ENCODE results near the gene TESPA1.
"Not testable (repeated sequence)": the region's sequence is repeated elsewhere in the genome, so short reads cannot be mapped to it uniquely, and the experiment has no call there.

The TESPA1 gene

DNA sequence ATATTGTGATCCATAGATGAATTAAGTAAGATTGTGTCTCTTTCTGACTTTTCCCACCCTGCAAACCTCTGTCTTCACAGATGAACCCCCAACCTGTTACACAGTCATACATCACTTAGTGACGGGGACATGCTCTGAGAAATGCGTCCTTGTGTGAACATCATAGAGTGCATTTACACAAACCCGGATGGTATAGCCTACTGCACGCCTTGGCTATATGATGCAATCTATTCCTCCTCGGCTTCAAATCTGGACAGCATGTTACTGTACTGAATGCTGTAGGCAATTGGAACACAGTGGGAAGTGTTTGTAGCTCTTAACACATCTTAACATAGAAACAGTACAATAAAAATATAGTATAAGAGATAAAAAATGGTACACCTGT lies 7.4 kb upstream of the TESPA1 start:
- H3K4me3 Mint-ChIP-seq: peak overlapping the region; percentile 90
- peak overlapping the region; percentile 97 for H3K27ac Mint-ChIP-seq
- H3K36me3 Mint-ChIP-seq (ENCODE audit: low read depth): peaks cover 2% of the 10 kb centered on the region
- H3K4me1 Mint-ChIP-seq (ENCODE audit: low read depth): peaks cover 45% of the 10 kb centered on the region
- no peaks in the 10 kb centered on the region for H3K27me3 Mint-ChIP-seq (ENCODE audit: low read depth)
- DNase-seq (ENCODE audit: low spot score): no peak
- H3K9me3 Mint-ChIP-seq: peaks cover 3% of the 10 kb centered on the region

DNA sequence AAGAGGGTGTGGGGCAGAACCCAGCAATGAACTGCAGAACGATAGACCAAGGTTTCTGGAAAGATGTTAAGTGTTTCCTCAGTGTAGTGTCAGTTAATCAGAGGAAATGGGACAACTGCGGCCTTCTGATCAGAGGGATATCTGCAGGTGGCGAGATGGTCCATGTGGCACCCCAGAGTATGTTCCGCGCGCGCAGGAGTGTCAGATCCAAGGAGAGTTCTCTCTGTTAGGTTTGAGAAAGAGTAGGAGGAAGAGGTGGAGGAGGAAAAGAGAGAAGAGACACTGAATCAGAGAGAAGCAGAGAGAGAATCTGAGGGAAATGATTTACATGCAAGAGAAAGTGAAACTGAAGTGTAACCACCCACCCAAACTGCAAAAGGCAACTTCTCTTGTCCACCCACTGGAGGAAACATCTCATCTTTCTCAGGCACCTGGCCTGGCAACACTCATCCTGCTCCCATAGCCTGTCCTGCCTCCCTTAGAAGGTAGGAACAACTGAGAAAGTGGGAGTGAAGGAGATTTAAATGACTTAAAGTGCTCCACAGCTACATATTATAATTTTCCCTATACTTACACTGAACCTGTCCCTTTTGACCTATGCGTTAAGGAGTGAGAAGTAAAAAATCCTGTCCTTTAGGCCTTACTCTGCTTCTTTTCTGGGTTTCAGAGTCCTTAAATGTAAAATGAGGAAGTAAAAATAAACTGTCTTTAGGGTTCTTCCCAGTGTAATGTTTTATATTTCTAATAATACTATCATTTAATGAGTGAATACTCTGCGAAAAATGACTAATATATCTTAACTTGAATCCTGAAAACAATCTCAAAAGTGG lies 6.8 kb upstream of the TESPA1 start:
- H3K27ac Mint-ChIP-seq: peak overlapping the region; percentile 97
- H3K4me1 Mint-ChIP-seq (ENCODE audit: low read depth): peaks cover 49% of the 10 kb centered on the region
- H3K9me3 Mint-ChIP-seq: peaks cover 6% of the 10 kb centered on the region
- peak overlapping the region; percentile 90 for H3K4me3 Mint-ChIP-seq
- H3K36me3 Mint-ChIP-seq (ENCODE audit: low read depth): peaks cover 5% of the 10 kb centered on the region
- DNase-seq (ENCODE audit: low spot score): peak; percentile 66
- no peaks in the 10 kb centered on the region for H3K27me3 Mint-ChIP-seq (ENCODE audit: low read depth)

DNA sequence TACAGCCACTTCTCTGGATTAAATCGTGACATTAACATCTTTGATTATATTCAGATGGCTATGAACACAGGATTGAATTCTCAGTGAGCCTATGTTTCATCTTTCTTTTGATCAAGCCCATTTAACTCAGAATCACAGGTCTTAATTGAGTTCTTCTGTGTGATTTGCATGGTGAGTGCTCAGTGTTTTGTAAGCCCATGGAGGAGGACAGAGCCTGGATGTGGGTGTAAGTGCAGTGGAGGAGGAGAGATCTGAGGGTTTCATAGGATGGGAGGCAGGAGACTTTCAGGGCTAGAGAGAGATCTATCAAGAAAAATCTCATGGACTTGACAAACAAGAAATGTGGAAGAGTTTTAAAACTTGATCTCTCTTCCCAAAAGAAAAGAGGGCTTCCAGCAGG lies 5.3 kb upstream of the TESPA1 start:
- Mint-ChIP-seq H3K4me1 (ENCODE audit: low read depth) (peaks cover 63% of the 10 kb centered on the region), H3K27me3 (ENCODE audit: low read depth) (no peaks in the 10 kb centered on the region)

DNA sequence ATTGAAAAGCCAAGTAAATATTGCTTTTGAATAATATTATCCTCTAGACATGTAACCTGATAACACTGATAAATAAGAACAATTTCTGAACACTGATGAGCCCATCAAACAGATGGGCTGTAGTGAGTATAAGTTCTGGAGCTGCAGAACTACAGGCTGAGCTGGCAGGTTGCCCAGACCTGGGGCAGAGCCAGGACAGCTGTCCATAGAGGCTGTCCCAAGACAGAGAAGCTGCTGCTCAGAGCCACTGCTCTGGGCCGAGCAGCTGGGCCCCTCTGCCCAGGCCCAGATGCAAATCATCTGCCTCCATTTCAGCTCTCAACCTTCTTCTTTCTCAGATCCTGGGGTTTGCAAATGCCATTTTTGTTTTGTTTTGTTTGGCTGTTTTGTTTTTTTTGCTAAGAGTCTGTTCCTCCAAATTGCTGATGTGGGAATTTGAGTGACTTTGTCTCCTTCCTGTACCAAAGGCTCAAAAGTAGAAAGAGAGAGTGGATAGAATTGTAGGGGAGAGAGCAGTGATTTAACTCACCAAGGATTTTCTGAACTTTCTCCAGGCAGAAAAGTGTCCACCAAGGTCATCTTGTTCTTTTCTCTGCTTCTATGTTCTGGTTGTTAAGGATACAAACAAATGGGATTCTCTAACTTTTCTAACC lies 4.0 kb upstream of the TESPA1 start:
- H3K4me3 Mint-ChIP-seq: peak overlapping the region; percentile 33

More for the DNA sequence above, 5.3 kb upstream of the TESPA1 start:
- H3K36me3 Mint-ChIP-seq (ENCODE audit: low read depth): peaks cover 5% of the 10 kb centered on the region
- peaks cover 6% of the 10 kb centered on the region for H3K9me3 Mint-ChIP-seq
- peak overlapping the region; percentile 90 for H3K4me3 Mint-ChIP-seq
- H3K27ac Mint-ChIP-seq: peak overlapping the region; percentile 29
- no peak for DNase-seq (ENCODE audit: low spot score)

DNA sequence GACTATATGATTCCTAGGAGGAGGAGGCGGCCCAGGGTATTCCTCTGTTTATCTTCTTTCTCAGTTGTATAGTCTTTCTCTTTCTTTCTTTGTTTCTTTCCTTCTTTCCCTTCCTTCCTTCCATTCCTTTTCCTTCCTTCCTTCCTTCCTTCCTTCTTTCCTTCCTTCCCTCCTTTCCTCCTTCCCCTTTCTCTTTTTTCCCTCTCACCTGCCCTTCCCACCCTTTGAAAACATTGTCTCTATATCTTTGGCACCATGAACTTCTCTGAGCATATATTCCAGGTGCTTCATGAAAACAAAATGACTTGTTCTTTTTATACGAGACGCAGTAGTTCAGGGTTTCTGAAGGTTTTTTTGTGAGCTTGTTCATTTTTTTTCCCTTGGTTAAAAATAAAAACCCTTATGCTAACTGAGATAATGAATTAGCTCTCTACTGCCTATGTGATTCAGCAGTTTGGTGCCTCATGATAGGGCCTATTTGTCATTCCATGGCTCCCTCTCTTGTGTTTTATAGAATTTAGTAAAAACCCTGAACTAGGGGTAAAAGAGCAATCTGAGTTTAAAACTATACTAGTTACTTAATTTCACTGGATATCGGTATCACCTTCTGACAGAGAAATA lies 3.2 kb upstream of the TESPA1 start:
- peak overlapping the region; percentile 52 for H3K4me3 Mint-ChIP-seq
- no peak for DNase-seq (ENCODE audit: low spot score)
- peak overlapping the region; percentile 58 for H3K27ac Mint-ChIP-seq
- H3K9me3 Mint-ChIP-seq: peaks cover 6% of the 10 kb centered on the region
- peaks cover 65% of the 10 kb centered on the region for H3K4me1 Mint-ChIP-seq (ENCODE audit: low read depth)
- peaks cover 27% of the 10 kb centered on the region for H3K36me3 Mint-ChIP-seq (ENCODE audit: low read depth)
- H3K27me3 Mint-ChIP-seq (ENCODE audit: low read depth): no peaks in the 10 kb centered on the region

More for the DNA sequence above, 4.0 kb upstream of the TESPA1 start:
- H3K36me3 Mint-ChIP-seq (ENCODE audit: low read depth): peaks cover 18% of the 10 kb centered on the region
- no peak for DNase-seq (ENCODE audit: low spot score)
- peaks cover 67% of the 10 kb centered on the region for H3K4me1 Mint-ChIP-seq (ENCODE audit: low read depth)
- H3K9me3 Mint-ChIP-seq: peaks cover 6% of the 10 kb centered on the region
- peak overlapping the region; percentile 75 for H3K27ac Mint-ChIP-seq
- no peaks in the 10 kb centered on the region for H3K27me3 Mint-ChIP-seq (ENCODE audit: low read depth)

DNA sequence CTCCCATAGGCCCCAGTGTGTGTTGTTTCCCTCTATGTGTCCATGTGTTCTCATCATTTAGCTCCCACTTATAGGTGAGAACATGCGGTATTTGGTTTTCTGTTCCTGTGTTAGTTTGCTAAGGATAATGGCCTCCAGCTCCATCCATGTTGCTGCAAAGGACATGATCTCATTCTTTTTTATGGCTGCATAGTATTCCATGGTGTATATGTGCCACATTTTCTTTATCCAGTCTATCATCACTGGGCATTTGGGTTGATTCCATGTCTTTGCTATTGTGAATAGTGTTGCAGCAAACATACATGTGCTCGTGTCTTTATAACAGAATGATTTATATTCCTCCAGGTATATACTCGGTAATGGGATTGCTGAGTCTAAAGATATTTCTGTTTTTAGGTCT lies 2.2 kb upstream of the TESPA1 start:
- DNase-seq (ENCODE audit: low spot score); H3K27me3 Mint-ChIP-seq (ENCODE audit: low read depth); H3K9me3 Mint-ChIP-seq: not testable (repeated sequence)
- H3K36me3 Mint-ChIP-seq (ENCODE audit: low read depth): peaks cover 36% of the 10 kb centered on the region
- peak overlapping the region; percentile 55 for H3K4me3 Mint-ChIP-seq
- H3K4me1 Mint-ChIP-seq (ENCODE audit: low read depth): peaks cover 68% of the 10 kb centered on the region
- peak overlapping the region; percentile 46 for H3K27ac Mint-ChIP-seq

DNA sequence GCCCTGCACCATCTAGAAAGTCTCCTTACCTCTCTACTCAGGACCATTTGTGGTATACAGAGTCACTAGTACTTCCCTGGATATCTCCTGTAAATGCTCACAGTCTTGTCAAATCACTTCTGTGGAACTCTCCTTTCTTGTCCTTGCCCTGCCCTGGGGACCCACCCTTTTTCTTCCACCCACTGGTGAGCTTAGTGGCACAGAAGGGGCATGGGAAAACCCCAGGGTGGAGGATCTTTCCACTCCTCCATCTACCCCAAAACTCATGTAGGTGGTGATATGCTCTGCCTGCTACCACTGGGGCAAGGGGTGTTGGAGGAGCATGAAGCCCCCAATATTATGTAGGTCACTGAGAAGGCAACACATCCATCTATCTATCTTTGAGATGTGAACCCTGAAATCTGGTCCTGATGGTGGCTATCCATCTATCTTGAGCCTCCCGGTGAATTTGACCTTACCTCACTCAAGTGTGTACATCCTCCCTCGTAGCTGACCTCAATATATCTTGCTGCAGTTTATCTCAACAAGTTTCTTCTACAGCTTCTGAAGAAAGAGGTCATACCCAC lies 943 bp downstream of the TESPA1 start:
- Mint-ChIP-seq H3K27me3 (ENCODE audit: low read depth) (no peaks in the 10 kb centered on the region), H3K4me1 (ENCODE audit: low read depth) (peaks cover 68% of the 10 kb centered on the region), H3K9me3 (peaks cover 6% of the 10 kb centered on the region), H3K27ac (peak overlapping the region; percentile 88), H3K36me3 (ENCODE audit: low read depth) (peaks cover 66% of the 10 kb centered on the region), H3K4me3 (peak overlapping the region; percentile 94)
- peak; percentile 53 for DNase-seq (ENCODE audit: low spot score)

DNA sequence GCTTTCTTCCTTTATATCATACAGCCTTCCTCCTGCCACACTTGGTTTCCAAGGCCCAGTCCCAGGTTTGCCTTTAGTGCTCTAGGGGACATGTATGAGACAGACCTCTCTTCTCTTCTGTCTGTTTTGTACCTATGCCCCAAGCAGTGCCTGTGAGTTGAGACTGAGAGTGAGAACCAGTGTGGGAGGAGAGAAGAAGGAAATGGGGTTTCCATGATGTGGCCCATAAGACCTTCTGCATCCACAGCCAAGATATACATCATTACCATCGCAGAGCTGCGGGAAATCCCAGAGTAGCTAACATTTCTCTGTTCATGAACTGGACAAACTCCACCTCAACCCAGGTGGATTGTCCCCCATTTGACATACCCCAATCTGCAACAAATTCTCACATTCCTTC lies 2.8 kb downstream of the TESPA1 start:
- peak; percentile 73 for DNase-seq (ENCODE audit: low spot score)
- peaks cover 77% of the 10 kb centered on the region for H3K36me3 Mint-ChIP-seq (ENCODE audit: low read depth)
- peak overlapping the region; percentile 94 for H3K4me3 Mint-ChIP-seq
- peaks cover 71% of the 10 kb centered on the region for H3K4me1 Mint-ChIP-seq (ENCODE audit: low read depth)
- no peaks in the 10 kb centered on the region for H3K27me3 Mint-ChIP-seq (ENCODE audit: low read depth)
- peak overlapping the region; percentile 88 for H3K27ac Mint-ChIP-seq
- peaks cover 1% of the 10 kb centered on the region for H3K9me3 Mint-ChIP-seq

DNA sequence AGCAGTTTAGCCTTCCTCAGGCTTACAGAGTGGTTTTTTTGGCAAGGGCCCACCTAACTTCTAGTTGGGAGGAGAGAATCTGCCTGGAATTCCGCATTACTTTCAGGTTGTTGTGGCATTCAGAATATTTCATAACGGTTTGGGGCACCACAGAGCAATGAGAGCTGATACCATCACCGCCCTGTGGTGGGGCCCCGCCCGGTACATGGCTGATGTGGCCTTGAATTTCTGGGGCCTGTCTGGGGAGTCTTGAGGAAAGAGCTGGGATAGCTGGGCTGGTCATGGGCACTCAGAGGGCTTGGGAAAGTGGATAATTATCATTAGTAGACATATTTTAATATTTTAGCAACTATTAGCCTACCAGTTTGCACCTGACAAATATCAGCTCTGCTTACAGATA lies 4.2 kb downstream of the TESPA1 start:
- Mint-ChIP-seq H3K27ac (peak overlapping the region; percentile 88), H3K9me3 (no peaks in the 10 kb centered on the region), H3K27me3 (ENCODE audit: low read depth) (no peaks in the 10 kb centered on the region), H3K36me3 (ENCODE audit: low read depth) (peaks cover 88% of the 10 kb centered on the region), H3K4me1 (ENCODE audit: low read depth) (peaks cover 72% of the 10 kb centered on the region), H3K4me3 (peak overlapping the region; percentile 94)
- DNase-seq (ENCODE audit: low spot score): peak; percentile 57

DNA sequence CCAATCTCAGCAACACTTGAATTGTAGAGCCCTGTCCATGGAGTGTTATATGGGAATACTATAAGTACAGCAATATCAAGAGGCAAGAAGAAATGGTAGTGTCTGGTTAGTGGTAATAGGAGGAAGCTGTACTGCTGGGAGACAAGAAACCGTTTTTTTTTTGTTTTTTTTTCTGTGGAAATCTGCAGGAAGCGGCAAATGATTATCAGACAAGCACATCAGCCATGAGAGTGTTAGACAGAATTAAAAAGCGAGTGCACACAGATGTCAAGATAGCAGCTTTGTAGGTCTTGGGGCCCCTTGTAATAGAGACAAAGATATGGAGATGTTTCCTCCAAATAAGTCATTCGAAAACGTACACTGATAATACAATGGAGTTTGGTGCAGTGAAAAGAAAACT lies 6.7 kb downstream of the TESPA1 start:
- peak overlapping the region; percentile 94 for H3K4me3 Mint-ChIP-seq
- peaks cover 92% of the 10 kb centered on the region for H3K36me3 Mint-ChIP-seq (ENCODE audit: low read depth)
- no peaks in the 10 kb centered on the region for H3K27me3 Mint-ChIP-seq (ENCODE audit: low read depth)
- H3K4me1 Mint-ChIP-seq (ENCODE audit: low read depth): peaks cover 87% of the 10 kb centered on the region
- DNase-seq (ENCODE audit: low spot score): peak; percentile 42
- H3K9me3 Mint-ChIP-seq: no peaks in the 10 kb centered on the region
- peak overlapping the region; percentile 80 for H3K27ac Mint-ChIP-seq

DNA sequence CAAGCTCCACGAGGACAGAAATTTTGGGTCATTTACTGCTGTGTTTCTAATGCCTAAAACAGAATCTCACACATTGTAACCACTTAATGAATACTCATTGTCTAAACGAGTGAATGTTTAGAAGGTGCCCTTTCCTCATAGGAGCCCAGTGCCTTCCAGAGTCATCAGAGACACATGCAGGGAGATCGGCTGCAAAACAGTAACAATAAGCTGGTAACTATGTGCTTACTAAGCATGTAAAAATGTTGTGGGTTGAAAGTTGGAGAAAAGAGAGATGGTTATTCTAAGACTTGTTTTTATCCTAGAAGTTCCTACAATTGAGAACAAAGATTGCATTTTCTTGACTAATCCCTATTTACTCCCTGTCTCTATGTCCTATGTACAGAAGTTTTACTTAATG lies 7.4 kb downstream of the TESPA1 start:
- Mint-ChIP-seq H3K9me3 (no peaks in the 10 kb centered on the region), H3K36me3 (ENCODE audit: low read depth) (peaks cover 91% of the 10 kb centered on the region), H3K4me1 (ENCODE audit: low read depth) (peaks cover 88% of the 10 kb centered on the region), H3K4me3 (peak overlapping the region; percentile 94), H3K27me3 (ENCODE audit: low read depth) (no peaks in the 10 kb centered on the region), H3K27ac (peak overlapping the region; percentile 80)
- no peak for DNase-seq (ENCODE audit: low spot score)

DNA sequence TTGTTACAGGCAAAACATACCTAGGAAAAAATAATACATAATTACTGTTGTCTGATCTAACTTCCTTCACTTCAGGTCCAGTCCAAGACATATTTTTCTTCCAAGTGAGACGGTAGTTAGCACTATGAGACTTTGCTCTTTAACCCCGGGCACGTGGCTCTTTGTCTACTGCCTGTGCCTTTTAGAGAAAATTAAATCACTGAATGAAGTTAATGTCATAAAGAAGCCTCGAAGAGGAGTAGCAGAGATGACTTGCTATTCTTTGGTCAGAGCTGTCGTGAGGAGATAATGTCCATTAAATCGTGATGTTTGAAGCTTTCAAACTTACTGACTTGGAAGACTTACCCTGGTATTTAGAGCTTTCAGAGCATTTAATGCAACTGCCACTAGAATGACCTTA lies 8.7 kb downstream of the TESPA1 start:
- H3K4me3 Mint-ChIP-seq: peak overlapping the region; percentile 94
- no peak for DNase-seq (ENCODE audit: low spot score)
- H3K4me1 Mint-ChIP-seq (ENCODE audit: low read depth): peaks cover 89% of the 10 kb centered on the region
- peaks cover 92% of the 10 kb centered on the region for H3K36me3 Mint-ChIP-seq (ENCODE audit: low read depth)
- H3K9me3 Mint-ChIP-seq: no peaks in the 10 kb centered on the region
- H3K27me3 Mint-ChIP-seq (ENCODE audit: low read depth): no peaks in the 10 kb centered on the region
- H3K27ac Mint-ChIP-seq: peak overlapping the region; percentile 70

DNA sequence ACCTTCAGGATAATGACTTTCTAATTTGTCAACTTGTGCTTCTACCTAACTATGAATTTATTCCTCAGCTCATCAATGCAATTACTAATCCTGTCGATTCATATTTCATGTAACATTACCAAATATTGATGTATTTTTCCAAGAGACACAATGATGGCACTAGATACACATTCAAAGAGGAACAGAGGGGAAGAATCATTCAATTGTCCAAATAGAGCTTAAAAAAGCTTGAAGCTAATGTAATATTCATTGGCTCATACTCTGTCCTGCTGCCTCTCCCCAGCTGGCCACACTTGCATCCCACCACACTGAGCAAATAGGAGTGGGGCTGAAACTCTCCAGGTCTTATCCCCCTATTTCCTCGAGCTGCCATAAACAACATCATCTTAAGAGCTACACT lies 9.3 kb downstream of the TESPA1 start:
- Mint-ChIP-seq H3K4me1 (ENCODE audit: low read depth) (peaks cover 91% of the 10 kb centered on the region), H3K4me3 (peak overlapping the region; percentile 94), H3K36me3 (ENCODE audit: low read depth) (peaks cover 92% of the 10 kb centered on the region), H3K27me3 (ENCODE audit: low read depth) (no peaks in the 10 kb centered on the region), H3K9me3 (no peaks in the 10 kb centered on the region), H3K27ac (peak overlapping the region; percentile 56)
- DNase-seq (ENCODE audit: low spot score): no peak

DNA sequence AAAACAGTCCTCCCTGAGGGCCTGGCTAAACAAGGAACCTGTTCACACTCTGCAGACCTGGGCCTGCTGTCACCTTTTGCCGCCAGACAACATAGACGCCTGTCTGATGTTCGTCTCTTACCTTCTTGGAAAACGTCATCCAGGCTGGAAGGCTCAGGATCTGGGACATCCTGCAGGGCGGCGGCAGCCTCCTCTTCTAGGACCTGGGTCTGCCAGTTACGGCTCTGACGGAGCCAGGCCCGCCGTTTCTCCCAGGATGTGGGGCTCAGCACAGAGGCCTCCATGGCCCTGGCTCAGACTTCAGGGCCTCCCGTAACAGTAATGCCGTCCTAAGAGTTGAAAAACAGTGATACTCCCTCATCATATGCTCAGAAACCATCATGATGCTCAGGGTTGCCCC lies 10.3 kb downstream of the TESPA1 start:
- Mint-ChIP-seq H3K36me3 (ENCODE audit: low read depth) (peaks cover 84% of the 10 kb centered on the region), H3K4me3 (peak overlapping the region; percentile 94)

More for the DNA sequence above, 10.3 kb downstream of the TESPA1 start:
- no peak for DNase-seq (ENCODE audit: low spot score)
- H3K9me3 Mint-ChIP-seq: no peaks in the 10 kb centered on the region
- peaks cover 86% of the 10 kb centered on the region for H3K4me1 Mint-ChIP-seq (ENCODE audit: low read depth)
- H3K27me3 Mint-ChIP-seq (ENCODE audit: low read depth): no peaks in the 10 kb centered on the region
- H3K27ac Mint-ChIP-seq: peak overlapping the region; percentile 69
